GM19468 (cell line): ENCODE results near the gene CFAP97D1.
"Not testable (repeated sequence)": the region's sequence is repeated elsewhere in the genome, so short reads cannot be mapped to it uniquely, and the experiment has no call there.

Source experiments
- ATAC-seq: cut with Tn5 transposase; IDR thresholded peaks from one replicate; pipeline ENCODE4 v1.9.1; 2021; ENCODE audit warnings: mild to moderate bottlenecking, moderate library complexity, moderate number of reproducible peaks; ENCODE audit not compliant: unreplicated experiment; ENCODE audit errors: extremely low read depth

CFAP97D1 gene

DNA sequence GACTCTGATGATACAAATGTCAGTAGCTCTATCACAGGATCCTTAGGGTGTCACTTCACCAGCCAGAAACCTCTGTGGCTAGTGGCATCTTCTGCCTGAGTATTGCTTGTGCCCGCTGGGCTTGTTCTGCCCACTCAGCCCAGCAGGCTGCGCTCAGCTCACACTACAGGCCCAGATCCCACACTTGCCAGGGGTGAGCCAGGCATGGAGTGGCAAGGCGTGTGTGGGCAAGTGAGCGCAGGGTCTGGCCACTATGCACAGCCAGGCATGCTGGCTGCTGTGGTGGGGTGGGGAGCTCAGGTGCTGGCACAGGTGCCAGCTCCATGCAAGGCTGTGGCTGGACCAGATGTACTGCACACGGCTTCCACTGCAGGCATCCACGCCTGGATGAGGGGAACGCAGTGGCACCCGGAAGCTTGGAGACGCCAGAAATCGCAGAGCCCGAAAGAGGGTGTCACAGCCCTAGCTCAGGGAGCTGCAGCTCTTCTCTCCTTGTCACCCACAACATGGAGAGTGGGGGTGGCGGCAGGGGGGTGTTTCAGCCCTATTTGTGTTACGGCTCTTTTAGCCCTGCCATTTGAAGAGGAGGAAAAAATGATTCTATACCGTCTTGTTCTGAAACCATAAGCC, 10.2 kb downstream of the CFAP97D1 start:
- ATAC-seq = no peak

DNA sequence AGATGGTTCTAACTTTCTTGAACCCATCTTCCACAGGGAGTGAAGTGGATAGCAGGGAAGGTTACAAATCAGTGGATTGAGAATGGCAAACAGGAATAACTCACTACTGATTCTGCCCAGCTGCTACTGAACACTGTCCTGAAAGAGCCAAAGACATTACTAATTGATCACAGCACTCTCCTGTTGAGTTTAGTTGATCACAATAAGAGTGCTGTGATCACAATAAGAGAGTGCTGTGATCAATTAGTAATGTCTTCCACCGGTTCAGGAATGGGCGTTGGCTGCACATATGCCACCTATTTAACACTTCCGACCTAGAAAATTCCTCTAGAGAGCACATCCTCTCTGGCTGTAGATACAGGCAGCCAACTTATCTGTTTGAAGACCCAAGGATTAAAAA, 11.4 kb downstream of the CFAP97D1 start:
- ATAC-seq = no peak

DNA sequence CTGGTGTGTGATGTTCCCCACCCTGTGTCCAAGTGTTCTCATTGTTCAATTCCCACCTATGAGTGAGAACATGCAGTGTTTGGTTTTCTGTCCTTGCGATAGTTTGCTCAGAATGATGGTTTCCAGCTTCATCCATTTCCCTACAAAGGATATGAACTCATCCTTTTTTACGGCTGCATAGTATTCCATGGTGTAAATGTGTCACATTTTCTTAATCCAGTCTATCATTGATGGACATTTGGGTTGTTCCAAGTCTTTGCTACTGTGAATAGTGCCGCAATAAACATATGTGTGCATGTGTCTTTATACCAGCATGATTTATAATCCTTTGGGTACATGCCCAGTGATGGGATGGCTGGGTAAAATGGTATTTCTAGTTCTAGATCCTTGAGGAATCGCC, 12.4 kb downstream of the CFAP97D1 start:
- not testable (repeated sequence) for ATAC-seq

DNA sequence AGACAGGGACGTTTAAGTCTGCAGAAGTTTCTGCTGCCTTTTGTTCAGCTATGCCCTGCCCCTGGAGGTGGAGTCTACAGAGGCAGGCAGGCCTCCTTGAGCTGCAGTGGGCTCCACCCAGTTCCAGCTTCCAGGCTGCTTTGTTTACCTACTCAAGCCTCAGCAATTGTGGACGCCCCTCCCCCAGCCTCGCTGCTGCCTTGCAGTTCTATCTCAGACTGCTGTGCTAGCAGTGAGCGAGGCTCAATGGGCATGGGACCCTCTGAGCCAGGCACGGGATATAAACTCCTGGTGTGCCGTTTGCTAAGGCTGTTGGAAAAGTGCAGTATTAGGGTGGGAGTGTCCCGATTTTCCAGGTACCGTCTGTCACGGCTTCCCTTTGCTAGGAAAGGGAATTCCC, 17.8 kb downstream of the CFAP97D1 start:
- not testable (repeated sequence) for ATAC-seq

DNA sequence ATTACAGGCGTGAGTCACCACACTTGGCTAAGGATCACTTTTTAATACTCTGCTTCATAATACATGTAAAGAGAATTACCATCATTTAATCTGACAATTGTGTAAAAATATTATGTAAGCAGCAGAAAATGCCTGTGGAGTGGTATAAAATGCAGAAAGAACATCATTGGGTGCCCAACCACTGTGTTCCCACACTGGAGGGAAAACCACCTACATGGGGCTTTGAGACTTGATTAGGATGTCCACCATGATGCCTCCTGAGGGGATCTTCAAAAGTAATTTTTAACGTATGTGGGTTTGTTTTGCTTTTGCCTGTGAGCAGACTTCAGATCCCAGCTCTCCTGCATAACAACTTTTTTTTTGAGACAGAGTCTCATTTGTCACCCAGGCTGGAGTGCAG, 18.8 kb downstream of the CFAP97D1 start:
- ATAC-seq = no peak

DNA sequence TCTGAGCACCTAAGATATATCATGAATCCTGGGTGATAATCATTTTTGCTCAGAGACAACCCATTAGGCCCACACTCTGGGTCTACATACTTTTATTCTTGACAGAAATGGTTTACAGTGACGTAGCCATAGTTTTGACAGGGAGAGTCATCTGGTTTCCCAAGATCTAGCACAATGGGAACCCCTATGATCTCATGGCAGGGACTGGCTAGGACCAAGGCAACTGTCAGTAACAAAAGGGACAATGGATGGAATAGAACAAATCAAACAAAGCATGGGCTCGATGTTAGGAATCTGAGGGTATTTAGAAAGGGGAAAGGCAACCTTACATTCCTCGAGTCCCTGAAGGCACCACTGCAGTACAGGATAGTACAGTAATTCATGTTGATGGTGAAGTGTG, 20.5 kb downstream of the CFAP97D1 start:
- no peak for ATAC-seq

DNA sequence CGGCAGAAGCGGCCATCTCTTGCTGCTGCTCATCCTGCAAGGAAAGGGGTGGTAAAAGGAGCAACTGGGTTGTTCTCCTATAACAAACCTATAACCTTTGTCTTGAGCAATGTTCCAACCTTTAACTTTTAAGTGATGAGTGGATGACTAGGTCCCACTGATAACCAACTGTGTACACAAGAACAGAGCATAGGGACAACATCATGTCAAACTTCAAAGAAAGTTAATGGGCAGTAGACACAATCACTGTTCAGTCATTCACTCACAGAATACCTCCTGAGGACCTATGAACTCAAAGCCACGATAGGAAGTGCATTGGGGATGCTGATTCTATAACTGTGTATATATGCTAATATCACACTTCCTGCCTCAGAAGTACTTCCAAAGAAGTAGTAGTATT, 21.6 kb downstream of the CFAP97D1 start:
- ATAC-seq = no peak

DNA sequence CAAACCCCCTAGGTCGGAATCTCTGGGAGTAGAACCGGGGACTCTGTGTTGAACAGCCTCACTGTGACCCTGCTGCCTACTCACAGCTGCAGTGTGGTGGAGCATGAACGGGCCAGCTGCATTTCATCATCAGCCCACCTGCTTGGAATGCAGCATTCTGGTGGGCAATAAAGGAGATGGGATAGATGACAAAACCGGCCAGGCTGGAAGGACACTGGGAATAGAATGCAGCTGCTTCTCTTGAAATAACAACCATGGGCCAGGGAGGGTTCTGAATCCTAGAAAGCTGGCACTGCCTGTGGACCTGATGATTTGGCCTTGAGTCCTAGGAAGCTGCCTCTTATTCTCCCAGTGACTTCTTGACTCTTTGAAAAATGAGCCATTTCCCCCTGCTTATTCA, 23.5 kb downstream of the CFAP97D1 start:
- no peak for ATAC-seq

DNA sequence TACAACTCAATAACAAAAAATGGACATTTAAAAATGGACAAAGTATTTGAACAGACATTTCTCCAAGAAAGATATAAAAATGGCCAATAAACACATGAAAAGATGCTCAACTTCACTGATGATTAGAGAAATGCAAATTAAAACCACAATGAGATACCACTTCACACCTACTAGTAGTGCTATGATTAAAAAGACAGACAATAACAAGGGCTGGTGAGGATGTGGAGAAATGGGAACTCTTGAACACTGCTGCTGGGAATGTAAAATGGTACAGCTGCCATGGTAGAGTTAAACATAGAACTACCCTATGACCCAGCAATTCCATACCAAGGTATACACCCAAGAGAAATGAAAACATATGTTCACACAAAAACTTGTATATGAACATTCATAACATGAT, 24.9 kb downstream of the CFAP97D1 start:
- ATAC-seq = no peak

DNA sequence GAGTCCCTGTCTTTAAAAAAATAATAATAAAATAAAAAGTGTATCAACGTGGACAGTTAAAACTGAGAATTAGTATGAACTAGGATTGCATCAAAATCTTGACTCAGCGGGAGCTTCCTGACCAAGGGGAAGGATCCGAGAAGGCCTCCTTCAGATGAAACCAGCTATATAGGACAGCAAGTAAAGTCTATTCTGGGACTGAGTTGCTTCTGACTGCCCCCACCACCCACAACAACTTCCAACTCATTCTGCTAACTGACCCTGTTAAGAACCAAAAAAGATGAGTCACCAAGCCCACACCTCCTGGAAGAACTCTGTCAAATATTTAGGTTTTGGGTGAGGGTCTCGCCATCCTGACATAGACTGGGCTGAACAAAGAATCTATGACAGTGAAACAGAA, 27.8 kb downstream of the CFAP97D1 start:
- no peak for ATAC-seq

DNA sequence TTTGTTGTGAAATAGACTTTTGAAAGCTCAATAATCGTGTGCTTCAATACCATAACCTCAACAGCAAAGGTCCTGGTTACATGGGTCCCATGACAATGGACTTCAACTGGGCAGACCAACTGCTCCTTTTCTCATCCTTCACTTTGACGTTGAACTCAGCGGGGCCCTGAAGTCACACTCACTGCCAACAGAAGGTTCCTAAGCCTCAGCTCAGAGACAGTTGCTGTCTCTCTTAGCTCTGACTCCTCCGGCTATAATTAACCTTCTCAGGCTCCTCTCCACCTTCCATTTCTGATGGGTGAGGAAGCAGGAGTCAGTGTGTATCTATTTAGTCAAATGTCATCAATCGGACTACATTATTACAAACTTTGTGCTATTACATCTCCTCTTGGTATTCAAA, 28.9 kb downstream of the CFAP97D1 start:
- ATAC-seq = no peak

DNA sequence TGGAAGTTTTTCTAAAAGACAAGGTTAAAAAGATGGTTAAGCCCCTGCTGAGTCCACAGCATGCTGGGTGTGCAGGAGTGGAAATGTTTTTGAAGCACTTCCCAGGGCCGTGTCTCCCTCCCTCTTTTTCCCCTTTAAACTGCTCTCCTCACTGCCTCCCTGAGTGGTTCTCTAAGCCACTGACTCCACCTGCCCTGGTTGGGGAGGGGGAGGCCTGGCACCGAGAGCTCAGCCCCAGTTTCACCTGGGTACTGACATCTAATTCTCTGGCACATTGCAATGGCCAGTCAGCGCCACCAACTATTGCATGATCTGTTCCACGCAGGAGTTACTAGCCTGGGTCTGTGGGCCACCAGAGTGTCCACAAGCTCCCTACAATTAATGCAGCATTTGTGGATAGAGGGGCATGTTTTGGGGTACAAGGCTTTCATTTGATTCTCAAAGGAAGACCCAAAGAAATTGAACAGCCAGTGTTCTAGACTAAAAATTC, 30.0 kb downstream of the CFAP97D1 start:
- no peak for ATAC-seq

DNA sequence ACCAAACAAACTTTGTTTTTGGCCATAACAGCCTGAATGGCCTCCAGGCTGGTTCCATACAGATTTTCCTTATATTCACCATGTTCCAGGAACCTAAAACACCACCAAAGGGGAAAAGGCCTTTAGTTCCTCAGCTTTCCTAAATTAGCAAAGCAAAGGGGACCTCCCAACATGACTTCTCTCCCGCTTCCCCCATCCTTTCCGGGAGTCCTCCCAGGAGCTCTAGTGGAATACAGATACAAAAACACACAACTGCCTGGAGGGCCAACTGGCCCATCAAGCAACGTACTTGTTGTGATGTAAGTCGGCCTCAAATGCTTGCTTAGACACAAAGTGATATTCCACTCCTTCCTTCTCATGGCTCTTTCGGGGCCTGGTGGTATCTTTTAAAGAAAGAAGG, 30.6 kb downstream of the CFAP97D1 start:
- ATAC-seq = no peak

DNA sequence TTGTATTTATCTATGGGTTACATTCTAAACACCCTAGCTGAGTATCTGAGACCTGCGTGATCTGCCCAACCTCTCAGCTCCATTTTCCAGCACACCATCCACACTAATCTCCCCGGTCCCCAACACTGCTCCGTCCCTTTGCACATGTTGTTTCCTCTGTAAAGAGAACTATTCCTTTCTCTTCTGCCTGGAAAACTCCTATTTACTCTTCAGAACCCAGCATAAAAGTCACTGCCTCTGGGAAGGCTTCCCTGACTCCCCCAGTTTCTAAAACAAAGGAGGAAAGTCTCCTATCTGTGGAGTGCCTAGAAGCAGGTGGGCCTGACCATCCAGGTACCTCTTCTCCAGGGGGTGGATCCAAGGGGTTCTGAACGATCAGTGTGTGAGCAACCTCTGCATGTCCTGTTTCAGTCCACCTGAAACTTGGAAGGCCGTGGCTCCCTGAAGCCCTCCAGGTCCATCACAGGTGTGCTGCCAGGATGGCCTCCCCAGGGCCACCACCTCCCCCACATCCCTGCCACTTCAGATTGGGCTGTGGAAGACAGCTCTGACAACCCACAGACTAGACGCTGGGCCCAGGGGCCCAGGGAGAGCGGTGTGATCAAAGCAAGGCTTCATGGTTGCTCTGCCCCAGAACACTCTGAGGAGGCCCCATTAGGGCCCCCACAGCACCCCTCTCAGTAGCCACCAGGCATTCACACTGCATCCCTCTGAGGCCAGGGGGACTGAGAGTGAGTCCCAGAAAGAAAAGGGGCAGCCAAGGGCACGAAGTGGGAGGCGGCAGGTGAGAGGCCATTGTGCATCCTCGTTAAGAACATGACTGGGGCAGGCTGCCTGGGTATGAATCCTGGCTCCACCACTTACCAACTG, 32.4 kb downstream of the CFAP97D1 start:
- no peak for ATAC-seq

DNA sequence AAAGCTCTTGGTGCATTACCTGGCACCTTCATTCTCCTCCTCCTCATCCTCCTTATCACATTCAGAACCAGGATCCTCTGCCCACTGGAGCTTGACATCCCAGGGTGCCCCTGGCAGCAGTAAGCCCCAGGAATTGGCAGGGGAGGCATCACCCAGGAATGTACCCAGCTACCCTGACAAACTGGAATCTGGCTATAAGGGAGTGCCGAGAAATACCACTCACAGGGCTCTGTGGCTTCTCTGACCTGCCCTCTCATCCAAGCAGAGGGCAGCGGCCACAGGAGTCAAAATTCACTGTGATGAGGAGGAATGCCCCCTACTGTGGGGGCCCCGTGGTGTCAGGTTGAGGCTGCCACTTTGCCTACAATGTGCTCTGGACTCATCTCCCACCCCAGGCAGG, 33.2 kb downstream of the CFAP97D1 start:
- ATAC-seq = no peak

DNA sequence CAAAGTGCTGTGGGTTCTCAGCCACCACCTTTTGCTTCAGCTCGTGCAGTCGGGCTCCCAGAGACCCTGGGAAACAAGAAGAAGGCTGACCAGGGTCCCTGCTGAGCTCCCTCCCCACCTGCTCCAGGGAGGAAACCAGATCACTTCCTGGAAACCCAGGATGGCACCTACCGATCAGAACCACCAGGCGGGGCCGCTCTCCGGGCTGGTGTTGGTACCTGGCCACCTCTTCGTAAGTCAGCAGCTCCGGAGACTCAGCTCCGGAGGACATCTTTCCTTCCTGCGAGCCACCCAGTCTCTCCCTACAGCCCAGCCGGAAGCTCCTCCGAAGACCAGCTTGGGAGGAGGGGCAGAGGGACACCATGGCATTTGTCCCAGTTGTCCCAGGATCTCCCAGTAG, 33.8 kb downstream of the CFAP97D1 start:
- ATAC-seq = no peak

DNA sequence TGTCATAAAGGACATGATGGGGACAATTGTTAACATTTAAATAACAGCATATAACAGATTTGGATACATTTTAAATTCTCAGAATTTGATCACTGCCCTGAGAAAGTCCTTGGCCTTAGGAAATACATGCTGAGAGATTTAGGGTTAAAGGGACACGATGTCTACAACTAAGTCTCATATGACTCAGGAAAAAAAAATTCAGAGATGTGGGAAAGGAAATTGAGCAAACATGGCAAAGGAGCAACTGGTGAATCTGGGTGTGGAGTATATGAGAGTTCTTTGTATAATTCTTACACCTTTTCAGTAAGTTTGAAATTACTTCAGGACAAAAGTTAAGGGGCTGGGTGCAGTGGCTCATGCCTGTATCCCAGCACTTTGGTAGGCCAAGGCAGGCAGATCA, 34.5 kb downstream of the CFAP97D1 start:
- ATAC-seq = no peak

DNA sequence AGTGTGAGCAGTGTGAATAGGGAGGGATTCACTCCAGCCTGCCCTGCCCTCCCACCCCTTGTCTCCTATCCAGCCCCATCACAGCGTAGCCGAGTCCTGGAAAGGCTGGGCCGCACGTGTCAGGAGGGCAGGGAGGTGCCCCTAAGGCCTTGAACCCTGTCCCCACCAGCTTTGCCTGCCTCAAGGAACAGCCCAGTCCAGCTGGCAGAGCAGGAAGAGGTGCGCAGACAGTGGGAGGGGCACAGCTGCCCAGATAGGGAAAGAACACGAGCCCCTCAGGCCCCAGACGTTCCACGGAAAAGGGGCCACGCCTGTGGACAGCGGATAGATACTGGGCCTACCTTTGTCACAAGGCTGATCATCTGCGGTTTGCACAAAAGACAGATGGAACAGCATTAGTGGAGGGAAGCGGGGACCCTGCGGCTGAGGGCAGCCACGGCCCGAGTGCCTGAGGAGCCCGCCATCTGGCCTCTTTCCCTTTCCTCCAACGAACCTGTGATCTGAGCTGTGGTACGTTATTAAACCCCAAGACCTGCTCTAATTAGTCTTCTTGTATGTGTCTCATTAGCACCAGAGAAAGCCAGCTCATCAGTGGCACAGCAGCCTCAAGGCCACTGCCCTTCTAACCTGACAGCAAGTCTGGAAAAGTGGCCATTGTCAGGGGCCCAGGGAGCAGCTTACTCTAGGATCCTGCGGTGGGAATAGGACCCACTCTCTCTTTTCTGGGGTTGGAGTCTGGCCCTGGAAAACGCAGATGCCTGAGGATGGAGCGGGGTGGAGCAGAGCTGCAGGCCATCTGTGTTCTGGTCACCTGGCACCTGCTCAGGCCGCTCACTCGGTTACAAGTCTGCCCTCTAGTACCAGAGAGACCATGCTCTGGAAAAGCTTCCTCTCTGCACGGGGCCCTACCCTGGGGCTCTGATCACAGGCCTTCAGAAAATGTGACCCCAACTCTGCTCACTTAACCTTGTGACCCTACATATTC, 36.4 kb downstream of the CFAP97D1 start:
- ATAC-seq = no peak

DNA sequence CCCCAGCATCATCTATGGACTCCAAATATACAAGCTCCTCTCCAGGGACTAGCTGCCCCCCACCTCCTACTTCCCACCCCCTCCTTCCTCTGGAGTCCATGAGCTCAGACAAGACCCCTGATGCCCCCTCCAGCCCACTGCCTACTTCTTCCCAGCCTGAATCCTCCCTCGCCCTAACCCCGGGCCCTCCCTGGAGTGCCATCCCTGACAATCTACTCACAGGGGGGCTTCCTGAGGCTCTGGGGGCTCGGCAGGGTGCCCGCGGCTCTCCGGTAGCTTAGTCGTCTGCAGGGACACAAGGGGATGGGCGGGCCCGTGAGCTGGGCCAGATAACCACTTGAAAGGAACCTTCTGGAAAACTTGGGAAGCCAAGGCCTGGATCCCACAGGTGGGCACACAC, 37.6 kb downstream of the CFAP97D1 start:
- no peak for ATAC-seq

DNA sequence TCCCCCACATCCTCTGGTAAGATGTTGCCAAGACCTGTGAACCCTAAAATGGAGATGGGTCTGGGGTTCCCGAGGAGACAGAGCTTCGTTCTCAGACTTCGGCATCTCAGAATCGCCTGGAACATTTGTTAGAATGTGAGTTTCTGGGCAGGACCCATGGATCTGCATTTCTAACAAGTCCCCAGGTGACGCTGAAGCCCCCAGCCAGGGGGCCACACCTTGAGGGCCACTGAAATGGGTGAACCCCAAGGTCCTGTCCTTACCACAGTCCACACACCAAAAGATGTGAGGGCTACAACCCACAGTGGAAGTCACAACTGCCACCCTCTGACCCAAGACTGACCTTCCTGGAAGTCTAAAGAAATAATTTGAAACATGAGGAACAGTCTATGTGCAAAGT, 38.7 kb downstream of the CFAP97D1 start:
- no peak for ATAC-seq

DNA sequence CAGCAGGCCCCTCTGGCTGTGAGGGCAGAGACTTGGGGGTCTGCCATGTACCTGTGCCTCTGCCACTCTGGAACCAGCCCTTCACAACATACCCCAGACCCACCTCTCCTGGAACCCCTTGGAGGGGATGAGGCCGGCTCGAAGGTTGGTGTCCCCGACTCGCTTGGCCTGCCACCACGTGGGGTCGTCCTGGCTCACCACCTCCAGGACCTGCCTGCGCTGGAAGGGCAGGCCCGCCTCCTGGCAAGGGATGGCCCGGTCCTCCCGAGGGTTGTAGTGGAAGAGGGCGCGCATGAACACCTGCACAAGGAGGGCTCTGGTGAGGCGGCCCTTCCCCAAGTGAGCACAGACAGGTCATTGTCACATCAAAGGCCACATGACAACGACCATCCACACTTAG, 40.5 kb downstream of the CFAP97D1 start:
- ATAC-seq = no peak
